ENCODE measurements around the gene ZNF93.
"Not testable (repeated sequence)": the region's sequence is repeated elsewhere in the genome, so short reads cannot be mapped to it uniquely, and the experiment has no call there.

ZNF93 gene

GRCh38 chr19:19909654-19910053 lies 8.9 kb downstream of the ZNF93 start:
- TF ChIP-seq CTCF (conservative IDR thresholded peaks at IDR 0.05; ENCODE audit: control insufficient read depth, insufficient read depth, low read depth, low read length): no peak
- DNase-seq (ENCODE audit: low read depth): no peak
- H3K4me3 ChIP-seq (ENCODE audit: control insufficient read depth, low read depth, low read length): no peak overlapping the region

- DNase-seq (ENCODE audit: low read depth): peak; percentile 18
- no peak overlapping the region for H3K4me3 ChIP-seq (ENCODE audit: control insufficient read depth, low read depth, low read length)
- TF ChIP-seq CTCF (conservative IDR thresholded peaks at IDR 0.05; ENCODE audit: control insufficient read depth, insufficient read depth, low read depth, low read length): no peak
Observed at GRCh38 chr19:19911150-19911549, 10.4 kb downstream of the ZNF93 start.

GRCh38 chr19:19914596-19914995 lies 13.8 kb downstream of the ZNF93 start:
- TF ChIP-seq CTCF (conservative IDR thresholded peaks at IDR 0.05; ENCODE audit: control insufficient read depth, insufficient read depth, low read depth, low read length): no peak
- H3K4me3 ChIP-seq (ENCODE audit: control insufficient read depth, low read depth, low read length): no peak overlapping the region
- DNase-seq (ENCODE audit: low read depth): no peak

- DNase-seq (ENCODE audit: low read depth): peak; percentile 20
- not testable (repeated sequence) for H3K4me3 ChIP-seq (ENCODE audit: control insufficient read depth, low read depth, low read length)
Observed at GRCh38 chr19:19930417-19930816, 29.7 kb downstream of the ZNF93 start.

- not testable (repeated sequence) for DNase-seq (ENCODE audit: low read depth)
Observed at GRCh38 chr19:19933432-19934314, 32.9 kb downstream of the ZNF93 start.

GRCh38 chr19:19937403-19937802 lies 36.7 kb downstream of the ZNF93 start:
- no peak overlapping the region for H3K4me3 ChIP-seq (ENCODE audit: control insufficient read depth, low read depth, low read length)
- no peak for TF ChIP-seq CTCF (conservative IDR thresholded peaks at IDR 0.05; ENCODE audit: control insufficient read depth, insufficient read depth, low read depth, low read length)
- DNase-seq (ENCODE audit: low read depth): no peak

More at GRCh38 chr19:19933432-19934314, 32.9 kb downstream of the ZNF93 start:
- not testable (repeated sequence) for H3K4me3 ChIP-seq (ENCODE audit: control insufficient read depth, low read depth, low read length)

- no peak for TF ChIP-seq CTCF (conservative IDR thresholded peaks at IDR 0.05; ENCODE audit: control insufficient read depth, insufficient read depth, low read depth, low read length)
- no peak overlapping the region for H3K4me3 ChIP-seq (ENCODE audit: control insufficient read depth, low read depth, low read length)
- no peak for DNase-seq (ENCODE audit: low read depth)
Observed at GRCh38 chr19:19938449-19938848, 37.7 kb downstream of the ZNF93 start.
